Skeletal muscle satellite cell (primary cell): ENCODE results near the gene ATMIN.

ENCODE experiments used
- H3K27me3 ChIP-seq: 2 replicates; pipeline ENCODE4 v1.7.0; 2013; ENCODE audit warnings: low read length; ENCODE audit not compliant: control insufficient read depth, insufficient read depth
- H3K36me3 ChIP-seq: 2 replicates; pipeline ENCODE4 v1.7.0; 2013; ENCODE audit warnings: mild to moderate bottlenecking, control low read depth, low read length; ENCODE audit not compliant: insufficient read depth
- H3K4me1 ChIP-seq: 2 replicates; pipeline ENCODE4 v1.7.0; 2013; ENCODE audit warnings: low read length; ENCODE audit not compliant: control insufficient read depth, insufficient read depth
- H3K4me2 ChIP-seq: 2 replicates; pipeline ENCODE4 v1.7.0; 2013; ENCODE audit warnings: mild to moderate bottlenecking, low read length
- H3K4me3 ChIP-seq: 2 replicates; pipeline ENCODE4 v1.7.0; 2013; ENCODE audit warnings: low read length
- H3K9ac ChIP-seq: 2 replicates; pipeline ENCODE4 v1.7.0; 2013; ENCODE audit warnings: mild to moderate bottlenecking, low read depth, low read length, moderate library complexity
- H3K9me3 ChIP-seq: replicated peaks from 2 replicates; pipeline ENCODE4 v1.7.0; 2013; ENCODE audit warnings: mild to moderate bottlenecking, control low read depth, low read length

The ATMIN gene

GRCh38 chr16:81071805-81072204 lies 36.2 kb downstream of the ATMIN start:
- no peaks in the 10 kb centered on the region for H3K27me3 ChIP-seq

DNA sequence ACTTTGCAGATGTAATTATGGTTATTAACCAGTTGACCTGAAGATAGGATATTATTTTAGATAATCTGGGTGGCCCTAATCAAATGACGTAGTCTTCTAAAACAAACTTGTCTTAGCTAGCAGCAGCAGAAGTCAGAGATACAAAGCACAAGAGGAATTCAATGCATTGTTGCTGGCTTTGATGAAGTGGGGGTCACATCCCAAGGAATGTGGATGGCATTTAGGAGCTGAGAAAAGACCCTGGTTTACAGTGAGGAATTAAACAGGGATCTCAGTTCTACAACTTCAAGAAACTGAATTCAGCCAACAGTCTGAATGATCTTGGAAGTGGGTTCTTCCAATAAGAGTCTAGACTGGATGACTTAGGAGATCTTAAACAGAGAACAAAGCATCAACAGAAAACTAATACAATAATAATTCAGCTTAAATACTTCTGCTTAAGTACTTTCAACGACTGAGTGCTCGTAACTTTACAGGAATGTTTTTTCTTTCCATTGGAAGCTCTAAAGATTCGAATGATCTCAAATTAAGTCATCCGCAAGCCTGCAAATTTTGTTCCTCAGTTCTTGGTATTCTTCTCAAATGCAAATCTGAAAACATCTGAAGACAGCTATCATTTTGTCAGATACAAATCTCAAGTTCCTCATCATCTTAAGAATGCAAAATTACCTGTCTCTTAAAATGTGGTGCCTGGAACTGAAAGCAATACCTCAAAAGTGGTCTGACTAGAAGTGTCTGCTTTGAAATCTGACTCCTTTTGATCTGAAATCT lies 38.1 kb downstream of the ATMIN start:
- H3K4me3 ChIP-seq = no peak overlapping the region
- H3K27me3 ChIP-seq = no peaks in the 10 kb centered on the region
- no peaks in the 10 kb centered on the region for H3K36me3 ChIP-seq
- H3K4me1 ChIP-seq = peaks cover 14% of the 10 kb centered on the region
- no peaks in the 10 kb centered on the region for H3K9me3 ChIP-seq
- H3K4me2 ChIP-seq = no peak overlapping the region
- no peak overlapping the region for H3K9ac ChIP-seq

More at GRCh38 chr16:81071805-81072204, 36.2 kb downstream of the ATMIN start:
- Histone ChIP-seq H3K4me1 (peaks cover 20% of the 10 kb centered on the region), H3K4me2 (peak overlapping the region; percentile 8), H3K9ac (no peak overlapping the region), H3K36me3 (no peaks in the 10 kb centered on the region), H3K9me3 (no peaks in the 10 kb centered on the region), H3K4me3 (no peak overlapping the region)

DNA sequence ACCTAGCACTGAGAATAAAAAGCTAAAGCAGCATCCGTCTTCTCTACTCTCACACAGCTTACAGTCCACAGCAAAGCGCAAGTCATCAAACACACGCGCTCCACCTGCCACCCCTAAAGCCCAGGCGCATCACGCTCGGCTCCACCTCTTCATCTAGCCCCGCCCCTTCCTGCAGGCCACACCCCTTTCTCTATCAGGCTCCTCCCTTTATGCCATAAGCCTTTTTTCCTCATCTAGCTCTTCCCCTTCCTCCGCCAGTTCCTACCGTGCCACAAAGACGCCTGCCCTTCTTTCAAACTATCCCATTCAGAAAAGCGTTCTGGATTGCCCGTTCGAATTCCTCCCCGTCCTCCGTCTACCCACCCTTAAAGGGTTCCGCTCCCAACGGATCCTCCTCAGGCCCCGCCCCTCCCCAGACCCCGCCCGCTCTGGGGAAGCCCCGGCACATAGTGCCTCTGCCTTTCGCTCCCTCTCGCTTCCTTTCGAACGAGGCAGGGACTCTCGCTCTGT lies 41.0 kb downstream of the ATMIN start:
- H3K4me2 ChIP-seq = peak overlapping the region; percentile 96
- H3K4me1 ChIP-seq = peaks cover 10% of the 10 kb centered on the region
- H3K36me3 ChIP-seq = no peaks in the 10 kb centered on the region
- H3K4me3 ChIP-seq = peak overlapping the region; percentile 89
- no peaks in the 10 kb centered on the region for H3K9me3 ChIP-seq
- peak overlapping the region; percentile 96 for H3K9ac ChIP-seq
- no peaks in the 10 kb centered on the region for H3K27me3 ChIP-seq

GRCh38 chr16:81077076-81077940 lies 41.7 kb downstream of the ATMIN start, which contains the start of gene C16orf46:
Gene C16orf46, minus strand, starts transcription at chr16:81077238. Its CDS starts 13,283 bp downstream, at chr16:81063955.
- Histone ChIP-seq H3K36me3 (no peaks in the 10 kb centered on the region), H3K4me3 (peak within 1 kb of the TSS; percentile 89), H3K4me2 (peak within 1 kb of the TSS; percentile 96), H3K9ac (peak within 1 kb of the TSS; percentile 96), H3K27me3 (no peaks in the 10 kb centered on the region), H3K4me1 (peaks cover 5% of the 10 kb centered on the region), H3K9me3 (no peaks in the 10 kb centered on the region)

DNA sequence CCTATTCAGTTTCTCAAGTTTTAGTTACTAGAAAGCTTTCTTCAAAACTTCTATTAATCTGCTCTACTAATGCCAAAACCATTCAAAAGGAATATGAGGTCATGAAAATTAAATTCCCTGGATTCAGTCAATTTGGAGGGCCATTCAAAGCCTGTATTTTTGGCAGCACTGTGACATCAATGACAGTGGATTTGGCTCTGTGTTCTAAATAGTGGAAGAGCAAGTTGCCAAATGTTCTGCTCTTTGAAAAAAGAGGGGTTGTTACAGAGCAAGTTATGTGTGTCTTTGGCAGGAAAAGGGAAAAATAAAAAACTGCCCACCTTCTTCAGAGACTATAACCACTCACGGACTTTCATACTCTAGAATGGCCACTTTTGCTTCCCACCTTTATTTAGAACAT lies 44.6 kb downstream of the ATMIN start:
- Histone ChIP-seq H3K9ac (no peak overlapping the region), H3K36me3 (no peaks in the 10 kb centered on the region), H3K4me3 (no peak overlapping the region), H3K4me2 (no peak overlapping the region), H3K27me3 (no peaks in the 10 kb centered on the region), H3K9me3 (no peaks in the 10 kb centered on the region), H3K4me1 (peaks cover 5% of the 10 kb centered on the region)

GRCh38 chr16:81081014-81081413 lies 45.4 kb downstream of the ATMIN start:
- Histone ChIP-seq H3K4me3 (no peak overlapping the region), H3K9me3 (no peaks in the 10 kb centered on the region), H3K4me2 (no peak overlapping the region), H3K4me1 (peaks cover 5% of the 10 kb centered on the region), H3K36me3 (no peaks in the 10 kb centered on the region), H3K9ac (no peak overlapping the region), H3K27me3 (no peaks in the 10 kb centered on the region)

GRCh38 chr16:81088836-81089235 lies 53.2 kb downstream of the ATMIN start:
- no peak overlapping the region for H3K4me2 ChIP-seq
- no peaks in the 10 kb centered on the region for H3K4me1 ChIP-seq
- no peak overlapping the region for H3K4me3 ChIP-seq
- H3K27me3 ChIP-seq = no peaks in the 10 kb centered on the region
- H3K36me3 ChIP-seq = no peaks in the 10 kb centered on the region
- H3K9me3 ChIP-seq = no peaks in the 10 kb centered on the region
- no peak overlapping the region for H3K9ac ChIP-seq

GRCh38 chr16:81094771-81095251 lies 59.2 kb downstream of the ATMIN start:
- peaks cover 5% of the 10 kb centered on the region for H3K4me1 ChIP-seq
- peak overlapping the region; percentile 90 for H3K4me3 ChIP-seq
- no peaks in the 10 kb centered on the region for H3K9me3 ChIP-seq
- H3K36me3 ChIP-seq = no peaks in the 10 kb centered on the region
- no peaks in the 10 kb centered on the region for H3K27me3 ChIP-seq
- H3K4me2 ChIP-seq = peak overlapping the region; percentile 96
- H3K9ac ChIP-seq = peak overlapping the region; percentile 89

- H3K4me1 ChIP-seq = peaks cover 5% of the 10 kb centered on the region
Observed at GRCh38 chr16:81095653-81095952, 60.0 kb downstream of the ATMIN start.

DNA sequence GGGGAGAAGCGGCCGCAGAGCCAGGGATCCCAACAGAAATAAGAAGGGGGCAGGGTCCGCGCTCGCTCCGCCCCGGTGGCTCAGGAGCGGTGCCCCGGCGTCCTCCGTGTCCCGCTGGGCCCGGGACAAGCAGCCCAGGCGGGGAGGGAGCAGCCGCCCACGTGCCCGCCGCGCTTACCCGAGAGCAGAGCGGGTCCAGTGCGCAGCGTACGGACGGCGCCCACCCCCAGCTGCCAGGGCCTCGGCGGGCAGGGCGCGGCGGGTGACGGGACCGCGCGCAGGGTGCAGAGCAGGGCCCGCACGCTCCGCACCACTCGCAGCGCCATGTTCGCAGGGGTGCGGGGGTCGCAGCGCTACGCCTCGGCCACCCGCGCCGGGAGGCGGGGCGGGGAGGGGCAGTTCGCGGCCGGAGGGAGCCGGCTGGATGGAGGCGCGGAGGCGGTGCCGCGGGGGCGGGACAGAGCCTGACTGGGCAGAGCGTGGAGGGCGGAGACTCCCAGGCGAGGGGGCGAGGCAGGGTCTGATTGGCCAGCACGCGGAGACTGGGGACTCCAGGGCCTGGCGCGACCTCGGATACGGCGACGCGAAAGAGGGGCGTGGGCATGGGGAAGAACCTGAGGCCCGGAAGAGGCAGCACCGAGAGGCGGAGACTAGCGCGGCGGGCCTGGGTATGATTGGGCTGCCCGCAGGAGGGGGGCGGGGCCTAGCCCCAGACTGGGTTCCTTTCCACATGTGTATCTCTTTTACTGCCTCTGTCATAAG lies 60.5 kb downstream of the ATMIN start, which contains the start of gene GCSH:
Gene GCSH (minus strand): TSS at position 443 of the 762 bp plus-strand sequence. CDS start 117 bp downstream, at position 326.
- peak within 1 kb of the TSS; percentile 89 for H3K9ac ChIP-seq

More at GRCh38 chr16:81095653-81095952, 60.0 kb downstream of the ATMIN start:
- H3K27me3 ChIP-seq = no peaks in the 10 kb centered on the region
- H3K4me2 ChIP-seq = peak overlapping the region; percentile 96
- H3K4me3 ChIP-seq = peak overlapping the region; percentile 90
- peak overlapping the region; percentile 89 for H3K9ac ChIP-seq
- H3K36me3 ChIP-seq = no peaks in the 10 kb centered on the region
- H3K9me3 ChIP-seq = no peaks in the 10 kb centered on the region

More for the DNA sequence above, 60.5 kb downstream of the ATMIN start, which contains the start of gene GCSH:
- Histone ChIP-seq H3K9me3 (no peaks in the 10 kb centered on the region), H3K4me3 (peak within 1 kb of the TSS; percentile 90), H3K4me1 (peaks cover 5% of the 10 kb centered on the region), H3K4me2 (peak within 1 kb of the TSS; percentile 96), H3K36me3 (no peaks in the 10 kb centered on the region), H3K27me3 (no peaks in the 10 kb centered on the region)
